OCI-LY7 (cell line): ENCODE data around the gene OR2V2.

ENCODE experiments used
- EZH2phosphoT487 ChIP-seq: fragments of 200-600 bp; sonication (generic); IDR thresholded peaks from 2 replicates; pipeline ENCODE4 v1.6.1; 2018; ENCODE audit warnings: low read depth, borderline replicate concordance, mild to moderate bottlenecking, mixed run types, antibody characterized with exemption, low read length, moderate library complexity, mixed read lengths
- TF ChIP-seq, protein P1 (sequence below): fragments of 200-600 bp; sonication (generic); conservative IDR thresholded peaks from 2 replicates; pipeline ENCODE4 v1.5.1; 2014; ENCODE audit warnings: mild to moderate bottlenecking, antibody characterized with exemption, low read length, moderate library complexity, mixed read lengths

DNA sequence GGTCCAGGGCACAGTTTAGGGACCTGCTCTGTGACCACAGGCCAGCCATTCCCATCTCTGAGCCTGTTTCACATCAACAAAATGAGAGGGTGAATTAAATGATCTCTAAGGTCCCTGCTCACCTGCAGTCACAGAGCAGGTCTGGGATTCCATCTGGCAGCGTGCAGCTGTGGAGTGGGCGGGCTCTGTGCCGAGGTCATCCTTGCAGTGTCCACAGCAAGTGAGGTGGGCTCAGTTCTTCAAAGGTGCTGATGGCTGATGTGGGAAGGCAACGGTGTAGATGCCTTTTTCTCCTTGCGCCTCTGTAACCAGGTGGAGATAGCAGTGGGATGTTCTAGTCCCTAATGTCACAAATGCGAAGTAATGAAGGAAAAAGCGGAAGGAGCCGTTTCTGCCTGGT lies 28.3 kb upstream of the OR2V2 start:
- TF ChIP-seq, protein P1, sequence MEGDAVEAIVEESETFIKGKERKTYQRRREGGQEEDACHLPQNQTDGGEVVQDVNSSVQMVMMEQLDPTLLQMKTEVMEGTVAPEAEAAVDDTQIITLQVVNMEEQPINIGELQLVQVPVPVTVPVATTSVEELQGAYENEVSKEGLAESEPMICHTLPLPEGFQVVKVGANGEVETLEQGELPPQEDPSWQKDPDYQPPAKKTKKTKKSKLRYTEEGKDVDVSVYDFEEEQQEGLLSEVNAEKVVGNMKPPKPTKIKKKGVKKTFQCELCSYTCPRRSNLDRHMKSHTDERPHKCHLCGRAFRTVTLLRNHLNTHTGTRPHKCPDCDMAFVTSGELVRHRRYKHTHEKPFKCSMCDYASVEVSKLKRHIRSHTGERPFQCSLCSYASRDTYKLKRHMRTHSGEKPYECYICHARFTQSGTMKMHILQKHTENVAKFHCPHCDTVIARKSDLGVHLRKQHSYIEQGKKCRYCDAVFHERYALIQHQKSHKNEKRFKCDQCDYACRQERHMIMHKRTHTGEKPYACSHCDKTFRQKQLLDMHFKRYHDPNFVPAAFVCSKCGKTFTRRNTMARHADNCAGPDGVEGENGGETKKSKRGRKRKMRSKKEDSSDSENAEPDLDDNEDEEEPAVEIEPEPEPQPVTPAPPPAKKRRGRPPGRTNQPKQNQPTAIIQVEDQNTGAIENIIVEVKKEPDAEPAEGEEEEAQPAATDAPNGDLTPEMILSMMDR: no peak
- no peak for TF ChIP-seq EZH2phosphoT487
